ENCODE results near the gene CYS1. TPM values are rescaled to one million over a fixed set of nuclear protein-coding genes. Genes with fewer than 3 reads are reported as not detected.
"Not testable (repeated sequence)": the region's sequence is repeated elsewhere in the genome, so short reads cannot be mapped to it uniquely, and the experiment has no call there.

Gene CYS1
- total RNA-seq, 1 experiment from 2014 or later = not detected

GRCh38 chr2:10094271-10094814 lies 14.1 kb upstream of the CYS1 start:
- DNase-seq (ENCODE audit: low spot score) = no peak

DNA sequence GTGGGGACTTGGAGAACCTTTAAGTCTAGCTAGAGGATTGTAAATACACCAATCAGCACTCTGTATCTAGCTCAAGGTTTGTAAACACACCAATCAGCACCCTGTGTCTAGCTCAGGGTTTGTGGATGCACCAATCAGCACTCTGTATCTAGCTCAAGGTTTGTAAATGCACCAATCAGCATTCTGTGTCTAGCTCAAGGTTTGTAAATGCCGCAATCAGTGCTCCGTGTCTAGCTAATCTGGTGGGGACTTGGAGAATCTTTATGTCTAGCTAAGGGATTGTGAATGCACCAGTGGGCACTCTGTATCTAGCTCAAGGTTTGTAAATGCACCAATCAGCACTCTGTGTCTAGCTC lies 11.7 kb upstream of the CYS1 start:
- DNase-seq (ENCODE audit: low spot score) = not testable (repeated sequence)

DNA sequence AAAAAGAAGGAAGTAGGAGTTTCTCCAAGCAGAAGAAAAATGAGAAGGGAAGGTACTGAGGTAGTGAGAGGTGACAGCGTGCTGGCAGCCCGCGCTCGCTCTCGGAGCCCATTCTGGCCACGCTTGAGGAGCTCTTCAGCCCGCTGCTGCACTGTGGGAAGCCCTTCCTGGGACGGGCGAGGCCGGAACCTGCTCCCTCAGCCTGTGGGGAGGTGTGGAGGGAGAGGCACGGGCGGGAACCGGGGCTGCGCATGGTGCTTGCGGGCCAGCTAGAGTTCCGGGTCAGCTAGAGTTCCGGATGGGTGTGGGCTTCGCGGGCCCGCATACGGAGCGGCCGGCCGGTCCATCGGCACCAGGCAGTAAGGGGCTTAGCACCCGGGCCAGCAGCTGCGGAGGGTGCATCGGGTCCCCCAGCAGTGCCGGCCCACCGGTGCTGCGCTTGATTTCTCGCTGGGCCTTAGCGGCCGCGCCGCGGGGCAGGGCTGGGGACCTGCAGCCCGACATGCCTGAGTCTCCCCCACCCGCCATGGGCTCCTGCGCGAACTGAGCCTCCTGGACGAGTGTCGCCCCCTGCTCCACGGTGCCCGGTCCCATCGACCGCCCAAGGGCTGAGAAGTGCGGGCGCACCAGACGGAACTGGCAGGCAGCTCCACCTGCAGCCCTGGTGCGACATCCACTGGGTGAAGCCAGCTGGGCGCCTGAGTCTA lies 11.1 kb upstream of the CYS1 start:
- DNase-seq (ENCODE audit: low spot score) = no peak

DNA sequence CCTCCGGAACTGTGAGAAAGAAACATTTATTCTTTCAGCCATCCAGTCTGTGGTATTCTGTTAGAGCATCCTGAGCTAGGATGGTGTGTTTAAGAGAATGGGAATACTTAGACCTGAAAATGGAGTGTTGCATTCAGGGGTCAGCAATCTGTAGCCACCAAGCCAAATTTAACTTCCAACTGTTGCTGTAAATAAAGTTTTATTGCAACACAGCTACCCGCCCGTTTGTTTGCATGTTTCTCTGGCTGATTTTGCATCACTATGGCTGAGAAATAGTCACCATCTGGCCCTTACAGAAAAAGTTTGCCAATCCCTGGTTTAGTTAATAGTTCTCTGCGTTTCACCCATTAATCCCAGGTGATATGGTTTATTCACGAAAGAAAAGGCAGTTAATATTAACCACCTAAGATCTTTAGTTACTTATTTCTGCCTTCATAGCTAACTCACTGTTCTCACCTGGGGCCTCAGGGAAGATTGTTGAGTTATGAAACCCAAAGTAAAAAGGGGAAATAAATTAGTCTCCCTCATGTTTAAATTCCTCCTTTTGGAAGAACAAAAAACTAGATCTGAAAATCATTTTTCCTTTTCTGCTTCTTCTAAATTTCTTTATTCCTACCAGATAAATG lies 9.5 kb upstream of the CYS1 start:
- no peak for DNase-seq (ENCODE audit: low spot score)

- no peak for DNase-seq (ENCODE audit: low spot score)
Observed at GRCh38 chr2:10087360-10087759, 7.1 kb upstream of the CYS1 start.

- DNase-seq (ENCODE audit: low spot score) = peak; percentile 20
Observed at GRCh38 chr2:10086950-10087349, 6.7 kb upstream of the CYS1 start.

DNA sequence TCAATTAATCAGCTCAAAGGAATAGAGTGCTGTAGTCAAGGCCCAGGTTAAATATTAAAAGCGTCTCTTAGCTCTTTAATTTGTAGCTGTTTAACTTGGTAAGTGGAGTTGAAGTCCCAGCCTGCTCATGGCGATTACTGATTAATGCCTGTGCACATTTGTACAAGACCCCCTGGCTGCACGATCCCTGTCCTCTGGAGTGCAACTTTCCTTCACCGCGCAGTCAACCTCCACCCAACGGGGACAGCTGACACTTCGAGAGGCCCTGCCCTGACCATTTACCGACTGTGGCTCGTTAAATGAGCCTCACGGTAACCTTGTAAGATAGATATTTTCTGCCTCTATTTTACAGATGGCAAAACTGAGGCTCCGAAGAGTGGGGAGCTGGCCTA lies 5.5 kb upstream of the CYS1 start:
- DNase-seq (ENCODE audit: low spot score) = no peak

DNA sequence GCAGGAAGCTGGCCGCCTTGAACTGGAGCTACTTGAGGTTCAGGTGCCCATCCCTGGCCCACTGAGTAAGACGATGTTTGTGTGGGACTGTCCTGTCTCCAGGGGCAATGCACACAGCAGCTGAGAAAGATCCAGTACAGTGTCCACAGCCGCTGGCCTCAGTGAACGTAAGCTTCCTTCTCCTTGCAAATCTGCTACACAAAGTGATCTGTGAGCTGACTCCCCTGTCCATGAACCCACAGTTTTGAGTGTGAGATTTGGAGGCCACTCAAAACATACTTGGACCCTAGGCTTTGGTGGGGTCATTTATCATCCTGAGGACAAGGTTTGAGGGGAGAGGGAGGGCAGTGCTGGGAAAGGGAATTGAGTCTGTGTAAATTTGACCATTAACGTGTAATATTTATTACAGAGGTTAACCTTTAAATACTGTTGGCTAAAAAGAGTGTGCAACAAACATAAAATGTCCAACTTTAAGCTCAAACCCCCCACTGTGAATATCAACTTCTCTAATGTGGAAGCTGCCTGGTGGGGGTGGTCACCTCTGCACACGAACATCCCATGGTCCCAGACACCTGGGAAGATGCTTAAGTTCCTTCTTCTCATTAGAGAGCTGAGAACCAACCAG lies 4.9 kb upstream of the CYS1 start:
- DNase-seq (ENCODE audit: low spot score) = no peak

- no peak for DNase-seq (ENCODE audit: low spot score)
Observed at GRCh38 chr2:10084223-10084865, 4.1 kb upstream of the CYS1 start.

DNA sequence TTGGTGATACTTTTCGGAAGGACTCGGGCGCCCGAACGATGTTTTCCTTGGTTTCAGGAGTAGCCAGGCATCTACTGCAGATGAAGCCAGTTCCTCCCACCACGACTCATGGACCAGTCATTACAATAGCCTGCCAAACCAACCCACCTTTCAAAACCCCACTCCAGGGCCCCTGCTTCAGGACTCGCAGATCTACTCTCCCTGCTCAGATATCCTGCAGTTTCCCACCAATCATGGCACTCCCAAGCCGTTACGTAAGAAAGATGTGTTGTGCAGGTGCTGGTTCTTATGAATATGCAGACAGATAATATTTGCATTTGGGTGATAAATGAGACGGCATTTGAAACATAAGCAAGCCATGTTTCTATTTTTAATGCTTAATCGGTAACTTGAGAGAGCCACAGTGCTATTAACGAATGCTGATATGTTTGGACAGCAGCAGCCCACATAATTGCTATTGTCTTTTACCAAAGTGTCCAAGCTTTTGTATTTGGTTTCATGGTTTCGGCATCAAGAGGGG lies 3.5 kb upstream of the CYS1 start:
- no peak for DNase-seq (ENCODE audit: low spot score)

DNA sequence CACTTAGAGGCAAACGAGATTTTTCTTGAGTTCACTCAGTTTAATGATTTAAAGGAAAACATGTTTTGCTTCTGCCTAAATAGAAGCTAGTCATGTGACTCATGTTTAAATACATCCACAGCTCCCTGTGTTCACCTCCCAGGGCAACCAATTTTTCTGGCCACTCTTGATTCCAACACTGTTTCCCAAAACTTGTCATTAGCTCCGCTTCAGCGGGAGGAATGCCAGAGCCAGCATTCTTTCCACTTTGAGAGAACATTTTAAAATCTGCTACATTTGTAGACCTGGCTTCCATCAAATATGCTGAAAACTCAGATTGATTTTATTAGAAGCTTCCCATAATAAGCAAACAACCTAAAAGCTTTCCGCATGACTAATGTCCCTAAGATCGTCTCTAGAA lies 2.8 kb upstream of the CYS1 start:
- no peak for DNase-seq (ENCODE audit: low spot score)

DNA sequence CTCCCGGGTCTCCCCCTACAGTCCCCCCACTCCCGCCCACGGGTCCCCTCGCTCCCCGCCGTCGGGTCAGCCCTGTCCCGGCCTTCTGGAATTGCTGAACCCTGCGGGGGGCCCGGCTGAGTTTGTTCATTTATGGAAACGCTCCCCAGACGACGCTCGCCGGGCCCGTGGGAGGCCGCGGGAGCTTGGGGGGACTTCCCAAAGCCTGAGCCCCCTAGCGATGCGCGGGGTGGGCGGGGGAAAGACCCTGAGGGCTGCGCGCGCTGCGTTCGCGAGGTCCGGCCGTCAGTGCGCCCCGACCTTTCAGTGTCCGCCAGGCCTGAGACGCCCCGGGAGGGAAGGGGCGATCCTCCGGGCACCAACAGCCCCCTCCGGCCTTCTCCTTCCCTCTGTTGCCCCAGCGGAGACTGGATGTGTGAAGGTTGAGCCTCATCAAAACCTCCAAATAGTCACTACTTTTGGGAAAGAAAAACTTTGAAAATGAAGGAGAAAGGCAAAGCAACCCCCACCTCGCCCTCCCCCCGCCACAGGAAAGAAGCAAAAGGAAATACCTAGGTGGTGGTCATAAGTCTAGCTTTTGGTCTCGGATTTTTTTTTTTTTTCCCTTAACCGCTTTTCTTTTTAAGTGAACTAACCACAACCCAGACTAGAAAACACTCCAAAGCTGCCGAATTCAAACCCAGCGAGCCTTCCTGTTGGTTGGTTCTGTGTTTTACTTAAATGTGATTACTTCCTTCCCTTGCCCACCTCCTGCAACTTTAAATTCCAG lies 509 bp upstream of the CYS1 start:
- no peak for DNase-seq (ENCODE audit: low spot score)

GRCh38 chr2:10079266-10079869 lies 843 bp downstream of the CYS1 start:
- DNase-seq (ENCODE audit: low spot score) = no peak

- DNase-seq (ENCODE audit: low spot score) = no peak
Observed at GRCh38 chr2:10078704-10079265, 1.4 kb downstream of the CYS1 start.

DNA sequence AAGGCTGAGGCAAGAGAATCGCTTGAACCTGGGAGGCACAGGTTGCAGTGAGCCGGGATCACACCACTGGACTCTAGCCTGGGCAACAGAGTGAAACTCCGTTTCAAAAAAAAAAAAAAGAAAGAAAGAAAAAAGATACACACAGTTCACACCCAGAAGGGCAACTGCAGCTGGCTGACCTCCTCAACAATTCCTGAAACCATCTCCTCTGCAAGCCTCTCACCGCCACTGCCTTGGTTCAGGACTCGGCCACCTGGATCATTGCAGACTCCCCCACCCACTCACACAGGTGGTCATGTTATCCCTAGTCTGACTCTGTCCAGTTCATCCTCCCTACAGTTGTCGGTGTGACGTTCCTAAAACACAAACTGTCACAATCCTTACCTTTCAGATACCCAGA lies 2.2 kb downstream of the CYS1 start:
- no peak for DNase-seq (ENCODE audit: low spot score)

- no peak for DNase-seq (ENCODE audit: low spot score)
Observed at GRCh38 chr2:10076988-10077527, 3.2 kb downstream of the CYS1 start.

DNA sequence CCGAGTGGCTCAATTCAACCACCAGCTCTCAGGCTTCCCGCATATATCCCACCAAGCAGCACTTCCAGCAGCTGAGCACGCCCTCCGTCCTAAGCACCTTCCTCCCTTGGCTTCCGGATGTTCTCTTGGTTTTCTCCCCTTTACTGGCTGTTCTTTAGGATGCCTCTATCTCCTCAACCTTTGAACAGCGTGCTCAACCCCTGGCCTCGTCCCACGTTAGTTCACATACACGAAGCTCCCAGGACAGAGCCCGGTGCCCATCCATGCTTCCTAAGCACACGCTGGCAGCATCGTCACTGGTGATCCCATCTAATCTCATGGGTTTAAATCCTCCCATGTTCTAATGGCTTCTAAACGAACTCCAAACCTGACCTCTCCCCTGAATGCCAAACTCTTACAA lies 3.7 kb downstream of the CYS1 start:
- no peak for DNase-seq (ENCODE audit: low spot score)

DNA sequence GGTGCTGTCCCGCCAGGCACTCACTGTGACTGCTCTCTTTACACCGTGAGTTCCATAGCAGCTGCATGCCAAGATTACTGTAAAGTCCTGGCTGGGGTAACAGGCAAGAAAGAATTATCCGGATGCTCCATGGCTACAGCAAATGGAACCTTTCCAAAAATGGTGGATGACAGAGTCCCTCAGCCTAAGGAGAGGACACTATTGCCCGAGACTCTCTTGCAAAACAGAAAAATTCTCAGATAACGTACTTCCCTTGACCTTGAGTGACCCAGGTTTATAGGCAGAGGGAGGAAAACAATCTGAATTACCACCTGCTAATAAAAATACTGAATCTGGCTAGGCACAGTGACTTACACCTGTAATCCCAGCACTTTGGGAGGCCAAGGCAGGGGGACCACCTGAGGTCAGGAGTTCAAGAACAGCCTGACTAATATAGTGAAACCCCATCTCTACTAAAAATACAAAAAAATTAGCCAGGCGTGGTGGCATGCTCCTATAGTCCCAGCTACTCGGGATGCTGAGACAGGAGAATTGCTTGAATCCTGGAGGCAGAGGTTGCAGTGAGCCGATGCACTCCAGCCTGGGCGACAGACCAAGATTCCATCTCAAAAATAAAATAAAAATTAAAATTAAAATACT lies 4.5 kb downstream of the CYS1 start:
- DNase-seq (ENCODE audit: low spot score) = no peak

DNA sequence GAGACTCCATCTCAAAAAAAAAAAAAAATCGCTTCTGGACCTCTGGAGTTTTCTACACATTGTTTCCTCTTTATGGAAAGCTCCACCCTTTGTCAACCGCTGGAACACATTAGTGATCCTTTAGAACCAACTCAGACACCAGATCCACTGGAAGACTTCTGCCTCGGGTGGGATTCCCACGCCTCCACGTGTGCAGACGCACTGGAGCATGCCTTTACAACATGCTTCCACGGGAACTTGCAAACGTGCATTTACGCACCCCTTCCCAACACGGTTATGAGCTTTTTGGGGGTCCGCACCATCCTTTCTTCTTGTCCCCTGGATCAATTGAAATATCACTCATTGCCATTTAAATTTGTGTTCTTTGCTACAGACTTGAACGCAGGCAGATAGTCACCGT lies 5.1 kb downstream of the CYS1 start:
- DNase-seq (ENCODE audit: low spot score) = no peak

- DNase-seq (ENCODE audit: low spot score) = no peak
Observed at GRCh38 chr2:10073706-10074105, 6.5 kb downstream of the CYS1 start.
